Loucy (cell line): Measurements from ENCODE around the gene ACSF2.

ENCODE experiments used
- H2AFZ ChIP-seq: fragments of 200-600 bp; sonication (generic); 2 replicates; pipeline ENCODE4 v1.6.0; 2016; ENCODE audit warnings: antibody characterized with exemption, mild to moderate bottlenecking, low read length, moderate library complexity
- H3F3A ChIP-seq: fragments of 200-600 bp; 2 replicates; pipeline ENCODE4 v1.6.0; 2016; ENCODE audit warnings: antibody characterized with exemption, low read depth, mild to moderate bottlenecking
- H3K27me3 ChIP-seq: fragments of 200-600 bp; sonication (generic); 2 replicates; pipeline ENCODE4 v1.6.1; 2014; ENCODE audit warnings: low read length, mild to moderate bottlenecking; ENCODE audit not compliant: insufficient read depth, poor library complexity, severe bottlenecking
- H3K36me3 ChIP-seq: fragments of 200-600 bp; sonication (generic); 2 replicates; pipeline ENCODE4 v1.6.1; 2016; ENCODE audit warnings: low read length; ENCODE audit not compliant: insufficient read depth
- H3K4me1 ChIP-seq: fragments of 200-600 bp; sonication (generic); 2 replicates; pipeline ENCODE4 v1.5.1; 2014; ENCODE audit warnings: low read length, mild to moderate bottlenecking; ENCODE audit not compliant: insufficient read depth, poor library complexity, severe bottlenecking
- H3K4me2 ChIP-seq: fragments of 200-600 bp; sonication (generic); 2 replicates; pipeline ENCODE4 v1.6.0; 2014; ENCODE audit warnings: antibody characterized with exemption, low read length, low read depth, mild to moderate bottlenecking; ENCODE audit not compliant: poor library complexity, severe bottlenecking
- H3K4me3 ChIP-seq: fragments of 200-600 bp; sonication (generic); 2 replicates; pipeline ENCODE4 v1.5.1; 2014; ENCODE audit warnings: low read length, mild to moderate bottlenecking, mixed read lengths; ENCODE audit not compliant: poor library complexity, severe bottlenecking
- H3K79me2 ChIP-seq: fragments of 200-600 bp; sonication (generic); 2 replicates; pipeline ENCODE4 v1.6.1; 2014; ENCODE audit warnings: low read length; ENCODE audit not compliant: insufficient read depth
- H3K9ac ChIP-seq: fragments of 200-600 bp; sonication (generic); 2 replicates; pipeline ENCODE4 v1.6.0; 2014; ENCODE audit warnings: mild to moderate bottlenecking, low read depth, low read length, moderate library complexity; ENCODE audit not compliant: poor library complexity, severe bottlenecking
- H3K9me2 ChIP-seq: fragments of 200-600 bp; sonication (generic); replicated peaks from 2 replicates; pipeline ENCODE4 v1.6.1; 2016; ENCODE audit warnings: low read depth, low read length, mixed read lengths
- H3K9me3 ChIP-seq: fragments of 200-600 bp; sonication (generic); 2 replicates; pipeline ENCODE4 v1.6.1; 2014; ENCODE audit warnings: mild to moderate bottlenecking, antibody characterized with exemption, low read length, low read depth; ENCODE audit not compliant: insufficient read depth
- H4K20me1 ChIP-seq: fragments of 200-600 bp; sonication (generic); 2 replicates; pipeline ENCODE4 v1.6.0; 2014; ENCODE audit warnings: antibody characterized with exemption, low read length, mild to moderate bottlenecking; ENCODE audit not compliant: insufficient read depth, poor library complexity, severe bottlenecking
- CTCF ChIP-seq: fragments of 200-600 bp; sonication (generic); conservative IDR thresholded peaks from 2 replicates; pipeline ENCODE4 v1.5.1; 2014; ENCODE audit warnings: mild to moderate bottlenecking, antibody characterized with exemption, low read length
- EZH2phosphoT487 ChIP-seq: fragments of 200-600 bp; IDR thresholded peaks from 2 replicates; pipeline ENCODE4 v1.6.1; 2018; ENCODE audit warnings: antibody characterized with exemption, mild to moderate bottlenecking, moderate library complexity, borderline replicate concordance

The ACSF2 gene

GRCh38 chr17:50392621-50393020 lies 33.4 kb upstream of the ACSF2 start:
- Histone ChIP-seq H3K9ac (no peak overlapping the region), H4K20me1 (peaks cover 45% of the 10 kb centered on the region), H3K9me2 (no peaks in the 10 kb centered on the region), H2AFZ (no peak overlapping the region), H3K27me3 (no peaks in the 10 kb centered on the region), H3K9me3 (no peaks in the 10 kb centered on the region), H3K4me2 (no peak overlapping the region), H3K4me1 (peaks cover 21% of the 10 kb centered on the region), H3K36me3 (peaks cover 69% of the 10 kb centered on the region; the same call in 1 of the 2 replicates), H3F3A (no peaks in the 10 kb centered on the region), H3K79me2 (peaks cover 54% of the 10 kb centered on the region), H3K4me3 (no peak overlapping the region)
- TF ChIP-seq EZH2phosphoT487 (no peak), CTCF (no peak)

DNA sequence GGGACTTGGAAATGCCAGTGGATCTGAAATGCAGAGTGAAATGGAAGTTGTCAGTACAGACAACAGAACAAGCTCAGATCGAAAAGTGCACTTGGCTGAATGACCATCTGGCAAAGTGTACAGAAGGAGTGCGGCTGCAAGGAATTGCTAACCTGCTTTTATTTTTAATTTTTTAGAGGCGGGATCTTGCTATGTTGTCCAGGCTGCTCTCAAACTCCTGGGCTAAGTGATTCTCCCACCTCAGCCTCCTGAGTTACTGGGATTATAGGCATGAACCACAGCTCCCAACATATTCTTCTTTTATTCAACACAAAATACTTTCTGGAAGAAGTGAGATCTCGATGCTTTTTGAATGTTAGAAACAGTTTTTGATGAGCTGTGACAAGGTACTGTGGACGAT lies 32.3 kb upstream of the ACSF2 start:
- peak overlapping the region; percentile 96 for H3K4me2 ChIP-seq
- H3K79me2 ChIP-seq, result peaks cover 54% of the 10 kb centered on the region
- H2AFZ ChIP-seq, result no peak overlapping the region
- H3F3A ChIP-seq, result no peaks in the 10 kb centered on the region
- no peak for TF ChIP-seq EZH2phosphoT487
- no peak for TF ChIP-seq CTCF
- no peaks in the 10 kb centered on the region for H3K9me3 ChIP-seq
- H3K36me3 ChIP-seq, result peaks cover 58% of the 10 kb centered on the region; the same call in 1 of the 2 replicates
- H3K4me1 ChIP-seq, result peaks cover 25% of the 10 kb centered on the region
- peaks cover 45% of the 10 kb centered on the region for H4K20me1 ChIP-seq
- no peak overlapping the region for H3K4me3 ChIP-seq
- H3K9me2 ChIP-seq, result no peaks in the 10 kb centered on the region
- H3K9ac ChIP-seq, result peak overlapping the region; percentile 5
- H3K27me3 ChIP-seq, result no peaks in the 10 kb centered on the region

DNA sequence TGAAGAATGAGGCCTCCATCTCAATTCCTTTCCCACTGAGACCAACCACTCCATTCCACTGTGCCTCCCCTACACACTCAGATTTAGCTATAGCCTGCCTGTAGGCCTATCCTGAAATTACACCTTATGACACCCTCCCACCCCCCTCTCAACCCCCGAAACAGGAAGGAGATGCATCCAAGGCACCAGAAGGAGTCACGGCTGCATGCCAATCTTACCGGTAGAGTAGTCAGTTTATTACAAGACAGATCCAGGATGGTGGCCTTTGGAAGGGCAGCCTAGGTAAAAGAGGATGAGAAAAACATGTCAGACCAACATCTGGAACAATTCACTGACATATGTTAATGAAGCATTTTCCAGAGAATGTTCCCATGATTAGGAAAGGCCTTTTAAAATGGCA lies 31.3 kb upstream of the ACSF2 start:
- Histone ChIP-seq H3K79me2 (peaks cover 54% of the 10 kb centered on the region), H3K27me3 (no peaks in the 10 kb centered on the region), H3K4me1 (peaks cover 25% of the 10 kb centered on the region), H4K20me1 (peaks cover 45% of the 10 kb centered on the region), H3K9ac (peak overlapping the region; percentile 98), H2AFZ (no peak overlapping the region), H3K4me3 (peak overlapping the region; percentile 98), H3K4me2 (peak overlapping the region; percentile 96), H3K9me2 (no peaks in the 10 kb centered on the region), H3K9me3 (no peaks in the 10 kb centered on the region), H3F3A (no peaks in the 10 kb centered on the region), H3K36me3 (peaks cover 48% of the 10 kb centered on the region; the same call in 1 of the 2 replicates)
- TF ChIP-seq CTCF (no peak), EZH2phosphoT487 (no peak)
